Measurements from ENCODE around the gene VPS51. TPM values are rescaled to one million over a fixed set of nuclear protein-coding genes. Genes with fewer than 3 reads are reported as not detected.
"Not testable (repeated sequence)": the region's sequence is repeated elsewhere in the genome, so short reads cannot be mapped to it uniquely, and the experiment has no call there.

VPS51 gene
- total RNA-seq, 2 donors from 2014 or later: 103 to 107 TPM

DNA sequence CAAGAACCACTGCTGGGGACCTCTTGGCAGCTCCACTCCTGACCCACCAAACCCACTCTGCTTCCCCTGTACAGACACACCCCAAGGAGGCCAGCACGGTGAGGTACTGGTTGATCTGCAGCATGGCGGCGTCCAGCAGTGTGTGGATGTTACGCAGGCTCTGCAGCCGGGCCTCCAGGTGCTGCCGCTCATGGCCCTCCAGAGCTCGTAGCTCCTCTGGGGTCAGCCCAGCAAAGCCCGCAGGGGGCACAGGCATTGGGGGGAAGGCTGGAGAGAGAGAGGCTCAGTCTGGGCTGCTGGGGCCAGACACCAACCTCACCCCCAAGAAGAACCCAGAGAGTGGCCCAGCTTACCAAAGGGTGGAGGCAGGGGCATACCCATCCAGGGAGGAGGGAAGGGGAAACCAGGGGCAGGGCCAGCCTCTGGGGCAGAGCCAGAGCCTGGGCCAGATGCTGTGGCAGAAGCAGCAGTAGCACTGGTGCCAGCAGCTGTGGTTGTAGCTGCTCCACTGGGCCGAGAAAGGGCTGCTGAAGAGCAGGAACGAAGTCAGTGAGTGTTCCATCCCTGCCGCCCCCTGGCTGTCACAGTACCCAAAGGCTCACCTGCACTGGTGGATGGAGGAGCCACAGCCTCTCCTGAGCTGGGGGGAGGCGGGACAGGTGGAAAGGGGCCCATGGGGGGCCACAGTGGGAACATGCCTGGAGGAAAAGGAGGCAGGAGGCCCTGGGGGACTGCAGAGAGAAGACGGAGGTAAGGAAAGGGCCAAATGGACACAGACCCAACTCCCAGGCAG is 33.8 kb downstream of the VPS51 start:
- peak; percentile 76 for DNase-seq (ENCODE audit: low spot score)
- intact Hi-C loops (cut with DNase I): loop anchor here in 1 of 2 donors (5.0 kb wide), 1 partner anchor 52 kb away; the partner anchor contains the start of gene CAPN1

DNA sequence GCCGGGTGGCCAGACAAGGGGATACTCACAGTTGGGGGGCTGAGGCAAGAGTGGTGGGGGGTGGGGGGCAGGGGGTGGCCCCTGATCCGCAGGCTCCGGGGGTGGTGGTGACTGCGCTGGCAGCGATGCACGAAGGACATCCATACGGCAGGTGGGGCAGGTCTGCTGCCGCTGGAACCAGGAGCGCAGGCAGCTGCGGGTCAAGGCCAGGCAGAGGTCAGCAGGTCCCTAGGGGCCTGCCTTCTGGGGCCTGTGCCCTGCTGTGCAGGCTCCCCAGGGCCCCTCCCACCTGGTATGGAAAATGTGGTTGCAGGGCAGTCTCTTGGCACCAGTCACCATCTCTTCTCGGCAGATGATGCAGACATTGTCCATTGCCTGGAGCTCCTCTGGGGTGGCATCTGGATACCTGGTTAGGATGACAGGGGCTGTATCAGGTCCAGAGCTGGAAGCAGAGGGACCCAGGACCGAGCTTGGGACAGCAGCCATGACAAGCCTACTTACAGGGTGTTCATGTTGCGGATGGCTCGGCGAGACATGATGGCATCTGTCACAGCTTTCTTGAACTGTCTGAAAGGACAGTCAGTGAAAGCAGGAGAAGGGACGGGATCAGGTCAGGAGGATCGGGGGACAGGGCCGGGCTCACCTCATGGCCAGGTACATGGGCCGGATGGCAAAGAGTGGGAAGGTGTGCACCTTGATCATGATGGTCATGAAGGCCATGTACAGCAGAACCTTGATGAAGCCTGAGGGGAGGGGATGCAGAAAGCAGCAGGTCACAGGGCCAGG is 34.8 kb downstream of the VPS51 start:
- intact Hi-C loops (cut with DNase I): loop anchor here in 1 of 2 donors (5.0 kb wide), 1 partner anchor 51 kb away; the partner anchor contains the start of gene CAPN1
- peak; percentile 77 for DNase-seq (ENCODE audit: low spot score)

DNA sequence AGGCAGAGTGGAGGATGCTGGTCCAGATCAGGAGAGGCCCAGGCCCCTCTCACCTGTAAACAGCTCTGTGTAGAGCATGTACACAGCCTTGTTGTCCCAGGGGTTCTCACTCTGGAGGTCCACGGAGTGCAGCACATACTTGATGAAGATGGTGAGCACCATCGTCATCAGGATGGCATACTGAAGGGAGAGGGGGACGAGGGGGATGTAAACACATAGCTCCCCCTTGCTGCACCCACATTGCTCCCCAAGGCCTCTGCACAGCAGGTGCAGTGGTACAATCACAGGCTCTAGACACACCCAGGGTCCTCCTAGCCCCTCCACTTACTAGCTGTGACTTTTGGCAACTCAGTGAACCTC is 35.4 kb downstream of the VPS51 start:
- no peak for DNase-seq (ENCODE audit: low spot score)
- intact Hi-C loops (cut with DNase I): loop anchor here in 1 of 2 donors (5.0 kb wide), 1 partner anchor 51 kb away; the partner anchor contains the start of gene CAPN1

DNA sequence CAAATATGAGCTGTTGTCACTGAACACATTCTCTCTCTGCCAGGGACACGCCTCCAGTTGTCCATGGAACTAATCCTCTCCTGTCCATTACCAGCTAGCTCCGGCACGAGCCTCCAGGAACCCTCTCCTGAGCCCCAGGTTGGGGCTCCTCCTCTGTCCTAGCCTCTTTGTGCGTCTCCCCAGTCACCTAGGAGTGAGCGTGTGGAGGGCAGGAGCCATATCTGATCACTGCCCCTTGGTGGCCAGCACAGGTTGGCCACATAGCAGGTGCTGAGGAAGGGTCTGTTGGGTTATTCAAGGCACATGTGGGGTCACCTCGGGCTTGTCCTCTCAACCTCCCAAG is 35.9 kb downstream of the VPS51 start:
- intact Hi-C loops (cut with DNase I): loop anchor here in 1 of 2 donors (5.0 kb wide), 1 partner anchor 50 kb away; the partner anchor contains the start of gene CAPN1
- DNase-seq (ENCODE audit: low spot score): no peak

DNA sequence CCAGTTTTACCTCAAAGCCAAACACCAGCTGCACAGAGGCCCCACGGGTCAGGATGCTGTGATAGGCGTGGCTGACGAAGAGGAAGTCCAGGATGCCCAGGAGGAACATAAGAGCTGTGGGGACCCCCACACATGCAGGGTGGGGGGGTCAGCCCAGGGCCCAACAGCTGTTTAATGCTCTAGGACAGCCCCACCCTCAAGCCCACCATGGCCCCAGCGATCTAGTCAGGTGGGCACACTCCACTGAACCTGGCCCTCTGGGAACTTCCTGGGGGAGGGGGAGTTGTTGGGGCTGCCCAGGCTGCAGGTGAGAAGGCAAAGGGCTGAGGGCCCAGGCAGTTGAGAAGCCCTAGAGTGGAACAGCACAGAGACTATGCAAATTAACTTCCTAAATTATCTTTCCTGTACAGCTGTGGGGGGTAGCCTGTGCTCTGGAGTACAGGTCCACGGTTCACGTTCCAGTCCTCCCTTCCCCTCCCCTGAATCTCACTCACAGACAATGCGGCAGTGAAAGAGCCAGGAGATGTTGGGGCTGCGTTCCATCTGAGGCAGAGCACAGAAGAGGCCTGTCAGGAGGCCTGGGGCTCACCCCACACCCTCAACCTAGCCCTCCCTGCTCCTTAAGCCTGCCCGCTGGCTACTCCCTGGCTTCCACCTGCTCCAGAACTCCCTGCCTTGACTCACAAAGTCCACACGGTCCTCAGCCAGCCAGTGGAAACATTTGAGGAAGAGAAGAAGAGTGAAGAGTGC is 36.4 kb downstream of the VPS51 start:
- intact Hi-C loops (cut with DNase I): loop anchor here in 1 of 2 donors (5.0 kb wide), 1 partner anchor 50 kb away; the partner anchor contains the start of gene CAPN1
- no peak for DNase-seq (ENCODE audit: low spot score)

DNA sequence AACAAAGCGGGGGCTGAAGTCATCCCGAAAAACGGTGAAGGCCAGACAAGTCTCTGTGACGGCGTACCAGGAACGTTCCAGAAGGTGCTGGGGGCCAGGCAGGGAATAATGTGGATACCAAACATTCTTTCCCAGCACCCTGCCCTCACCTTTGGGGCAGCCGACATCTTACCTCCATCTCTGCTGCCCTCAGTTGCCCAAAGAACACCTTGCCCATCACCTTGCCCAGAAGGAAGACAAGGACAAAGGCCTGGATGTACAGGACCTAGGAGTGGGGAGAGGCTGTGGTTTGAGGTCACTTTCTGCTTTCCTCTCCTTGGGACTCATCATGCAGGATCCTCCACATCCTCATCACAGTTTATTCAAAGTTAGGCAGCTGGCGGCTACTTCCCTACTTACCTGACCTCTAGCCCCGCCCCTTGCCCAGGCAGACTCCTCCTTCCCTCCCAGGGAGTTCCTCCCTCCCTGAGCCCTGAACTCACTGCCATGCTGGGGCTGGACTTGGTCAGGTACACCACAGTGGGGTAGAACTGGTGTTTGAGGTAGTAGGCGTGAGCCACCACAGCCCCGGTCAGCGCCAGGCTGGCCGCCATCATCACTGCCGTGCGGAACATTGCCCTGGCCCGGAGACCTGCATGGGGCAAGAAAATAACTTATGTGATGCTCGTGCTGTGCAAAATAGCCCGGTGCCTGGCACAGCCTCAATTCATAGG is 37.1 kb downstream of the VPS51 start:
- intact Hi-C loops (cut with DNase I): loop anchor here in 1 of 2 donors (5.0 kb wide), 1 partner anchor 49 kb away; the partner anchor contains the start of gene CAPN1
- DNase-seq (ENCODE audit: low spot score): peak; percentile 78

DNA sequence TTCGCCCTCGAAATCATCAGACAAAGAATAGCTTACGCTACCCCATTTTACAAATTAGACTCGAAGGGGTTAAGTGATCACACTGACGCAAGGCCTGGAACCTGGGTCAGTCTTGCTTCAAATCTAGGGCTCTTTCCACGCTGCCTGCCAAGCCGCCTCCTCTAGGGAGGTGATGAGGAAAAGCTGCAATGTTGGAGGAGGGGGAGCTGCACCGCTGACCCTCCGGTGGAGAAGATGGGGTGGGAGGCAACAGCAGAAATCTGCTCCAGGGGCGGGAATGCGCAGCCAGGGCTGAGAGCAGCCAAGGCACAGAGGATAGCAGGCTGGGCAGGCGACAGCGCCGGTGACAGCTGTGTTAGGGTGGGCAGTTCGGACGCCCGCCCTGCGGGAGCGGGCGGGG is 37.7 kb downstream of the VPS51 start:
- intact Hi-C loops (cut with DNase I): loop anchor here in 1 of 2 donors (5.0 kb wide), 1 partner anchor 49 kb away; the partner anchor contains the start of gene CAPN1
- DNase-seq (ENCODE audit: low spot score): peak; percentile 91

DNA sequence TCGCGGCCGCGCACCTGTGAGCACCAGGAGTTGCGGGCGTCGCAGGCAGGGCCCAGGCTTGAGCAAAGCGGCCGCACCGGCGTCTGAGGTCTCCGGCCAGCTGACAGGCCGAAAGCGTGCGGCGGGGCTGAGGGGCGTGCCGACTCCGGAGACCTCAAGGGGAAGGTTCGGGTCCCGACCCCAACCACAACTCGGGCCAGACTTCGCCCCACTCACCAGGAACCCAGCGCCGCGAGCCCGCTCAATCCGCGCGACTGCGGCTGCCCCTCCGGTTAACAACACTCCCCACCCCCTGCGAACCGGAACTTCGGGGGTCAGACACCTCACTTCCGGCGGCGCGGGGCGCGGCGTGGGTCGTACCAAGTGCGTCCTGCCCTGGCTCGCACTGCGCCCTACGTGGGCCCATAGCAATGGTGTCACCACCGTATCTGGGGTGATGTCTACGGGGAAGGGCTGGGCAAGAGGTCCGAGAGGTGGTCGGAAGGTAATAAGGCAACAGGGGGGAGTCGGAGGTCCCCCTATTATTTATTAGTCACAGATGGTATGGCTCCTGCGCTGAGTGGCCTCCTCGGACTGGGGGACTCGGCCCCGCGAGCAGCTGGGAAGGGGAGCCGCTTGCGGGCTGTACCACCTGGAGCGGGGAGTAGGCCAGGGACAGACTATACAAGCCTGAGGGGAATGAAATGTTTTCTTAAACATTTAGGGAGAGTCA is 38.4 kb downstream of the VPS51 start, which contains the start of gene SYVN1:
Gene SYVN1 (minus strand): TSS at position 280 of the 712 bp plus-strand sequence. CDS start 918 bp downstream, outside the sequence.
- intact Hi-C loops (cut with DNase I): loop anchor here in 1 of 2 donors (5.0 kb wide), 1 partner anchor 48 kb away; the partner anchor contains the start of gene CAPN1
- peak; percentile 97 for DNase-seq (ENCODE audit: low spot score)

DNA sequence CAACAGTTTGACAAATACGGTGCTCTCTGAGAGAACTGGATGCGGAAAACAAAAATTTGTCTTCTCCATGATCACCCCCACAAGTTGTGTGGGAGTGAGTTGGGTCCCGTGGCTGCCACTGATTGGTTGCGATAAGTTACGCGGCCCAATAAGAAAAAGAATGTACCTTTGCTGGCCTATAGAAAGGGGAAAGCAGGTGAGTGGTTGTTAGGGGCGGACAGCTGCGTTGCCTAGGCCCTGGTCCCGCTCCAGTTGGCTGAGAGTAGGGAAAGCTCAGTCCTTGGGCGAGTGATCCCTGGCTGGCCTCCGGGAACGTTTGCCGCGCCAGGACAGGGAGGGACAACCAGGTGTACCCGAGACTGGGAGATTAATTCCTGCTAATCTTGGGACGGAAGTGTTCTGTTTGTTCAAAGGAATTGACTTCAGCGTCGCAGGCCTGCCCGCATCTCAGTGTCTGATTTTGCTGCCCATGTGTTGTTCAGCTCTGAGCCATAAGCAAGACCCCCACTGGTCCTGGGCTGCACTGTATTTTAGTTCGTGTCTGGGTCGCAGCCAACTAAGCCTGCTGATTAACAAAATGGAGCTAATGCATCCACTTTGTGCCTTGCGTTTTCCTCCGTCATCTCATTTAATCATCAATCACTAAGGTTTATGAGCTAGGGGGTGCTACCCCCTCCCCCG is 39.1 kb downstream of the VPS51 start:
- intact Hi-C loops (cut with DNase I): loop anchor here (5.0 kb wide), 1 partner anchor 47 kb away; the partner anchor contains the start of gene CAPN1 (in 2 of the 2)
- peak; percentile 94 for DNase-seq (ENCODE audit: low spot score)

DNA sequence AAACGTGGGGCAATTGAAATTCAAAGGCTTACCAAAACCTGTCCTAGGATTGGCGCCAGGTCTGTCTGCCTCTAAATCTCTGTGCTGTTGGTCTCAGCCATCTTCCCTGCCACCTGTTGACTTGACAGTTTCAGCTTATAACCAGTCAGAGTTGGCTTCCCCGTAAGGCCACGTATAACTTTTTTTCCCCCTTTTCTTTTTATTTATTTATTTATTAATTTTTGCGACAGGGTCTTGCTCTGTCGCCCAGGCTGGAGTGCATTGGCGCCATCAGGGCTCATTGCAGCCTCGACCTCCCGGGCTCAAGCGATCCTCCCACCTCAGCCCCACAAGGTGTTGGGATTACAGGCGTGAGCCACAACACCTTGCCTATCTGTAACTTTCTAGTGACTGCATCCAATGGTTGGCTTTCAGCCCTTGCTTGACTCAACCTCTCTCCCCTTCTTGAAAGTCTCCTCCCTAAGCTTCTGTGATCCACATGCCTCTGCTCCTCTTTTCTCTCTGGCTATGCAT is 39.7 kb downstream of the VPS51 start:
- intact Hi-C loops (cut with DNase I): loop anchor here in 1 of 2 donors (5.0 kb wide), 1 partner anchor 47 kb away; the partner anchor contains the start of gene CAPN1
- DNase-seq (ENCODE audit: low spot score): no peak

DNA sequence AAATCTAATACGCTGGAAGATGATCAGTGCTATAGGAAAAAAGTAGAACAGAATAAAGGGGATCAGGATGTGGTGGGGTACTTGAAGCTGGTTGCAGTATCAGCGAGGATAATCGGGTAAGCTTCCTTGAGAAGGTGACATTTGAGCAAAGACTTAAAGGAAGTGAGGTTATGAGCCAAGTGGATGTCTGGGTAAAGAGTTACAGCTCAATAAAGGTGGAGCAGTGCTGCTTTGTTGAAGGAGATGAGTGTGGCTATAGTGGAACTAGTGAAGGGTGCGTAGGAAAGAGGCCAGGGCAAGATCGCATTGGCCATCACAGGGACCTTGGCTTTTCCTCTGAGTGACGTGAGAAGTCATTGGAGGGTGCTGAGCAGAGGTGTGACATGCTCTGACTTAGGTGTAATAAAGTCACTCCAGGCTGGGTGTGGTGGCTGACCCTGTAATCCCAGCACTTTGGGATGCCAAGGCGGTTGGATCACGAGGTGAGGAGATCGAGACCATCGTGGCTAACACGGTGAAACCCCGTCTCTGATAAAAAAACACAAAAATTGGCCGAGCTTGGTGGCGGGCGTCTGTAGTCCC is 40.6 kb downstream of the VPS51 start:
- intact Hi-C loops (cut with DNase I): loop anchor here in 1 of 2 donors (5.0 kb wide), 1 partner anchor 46 kb away; the partner anchor contains the start of gene CAPN1
- no peak for DNase-seq (ENCODE audit: low spot score)

DNA sequence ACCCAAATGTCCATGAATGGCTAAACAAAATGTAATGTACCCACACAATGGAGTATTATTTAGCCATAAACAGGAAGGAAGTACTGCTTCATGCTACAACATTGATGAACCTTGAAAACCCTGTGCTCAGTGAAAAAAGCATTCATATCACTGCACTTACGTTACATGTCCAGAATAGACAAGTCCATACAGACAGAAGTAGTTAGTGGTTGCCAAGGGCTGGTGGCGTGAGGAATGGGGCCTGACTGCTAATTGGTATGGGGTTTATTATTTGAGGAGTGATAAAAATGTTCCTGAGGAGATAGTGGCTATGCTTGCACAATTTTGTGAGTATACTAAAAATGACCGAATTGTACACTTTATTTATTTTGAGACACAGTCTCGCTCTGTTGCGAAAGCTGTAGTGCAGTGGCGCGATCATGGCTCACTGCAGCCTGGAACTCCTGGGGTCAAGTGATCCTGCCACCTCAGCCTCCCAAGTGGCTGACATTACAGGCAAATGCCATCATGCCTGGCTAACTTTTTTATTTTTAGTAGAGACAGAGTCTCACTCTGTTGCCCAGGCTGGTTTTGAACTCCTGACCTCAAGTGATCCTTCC is 46.0 kb downstream of the VPS51 start:
- no peak for DNase-seq (ENCODE audit: low spot score)
- intact Hi-C loops (cut with DNase I): no loop called here

DNA sequence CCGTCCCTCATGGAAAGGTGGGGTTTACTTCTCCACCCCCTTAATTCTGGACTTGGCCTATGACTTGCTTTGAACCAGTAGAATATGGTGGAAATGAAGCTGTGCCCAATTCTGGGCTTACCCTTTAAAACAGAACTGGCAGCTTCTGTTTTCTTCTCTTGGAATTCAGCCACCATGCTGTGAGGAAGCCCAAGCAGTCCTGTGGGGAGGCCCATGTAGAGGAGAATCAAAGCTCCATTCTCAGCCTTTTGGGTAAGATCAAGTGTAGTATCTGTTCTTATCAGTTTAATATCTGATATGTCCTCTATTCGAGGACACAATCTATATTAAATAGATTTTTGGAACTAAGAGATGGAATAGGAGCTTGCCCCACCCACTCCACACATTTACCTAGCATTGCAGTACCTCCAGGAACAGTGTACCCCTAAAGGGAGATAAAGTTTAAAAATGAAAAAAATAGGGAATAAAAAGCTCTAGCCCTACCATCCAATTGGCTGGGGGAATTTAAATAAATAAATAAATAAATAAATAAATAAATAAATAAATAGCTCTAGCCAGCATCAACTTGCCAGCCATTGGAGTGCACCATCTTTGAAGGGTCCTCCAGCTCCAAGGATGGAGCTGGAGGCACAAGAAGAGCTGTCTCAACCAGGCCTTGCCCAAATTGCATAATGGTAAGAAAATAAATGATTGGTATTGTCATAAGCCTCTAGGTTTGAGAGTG is 51.5 kb downstream of the VPS51 start:
- DNase-seq (ENCODE audit: low spot score): no peak
- intact Hi-C loops (cut with DNase I): no loop called here

DNA sequence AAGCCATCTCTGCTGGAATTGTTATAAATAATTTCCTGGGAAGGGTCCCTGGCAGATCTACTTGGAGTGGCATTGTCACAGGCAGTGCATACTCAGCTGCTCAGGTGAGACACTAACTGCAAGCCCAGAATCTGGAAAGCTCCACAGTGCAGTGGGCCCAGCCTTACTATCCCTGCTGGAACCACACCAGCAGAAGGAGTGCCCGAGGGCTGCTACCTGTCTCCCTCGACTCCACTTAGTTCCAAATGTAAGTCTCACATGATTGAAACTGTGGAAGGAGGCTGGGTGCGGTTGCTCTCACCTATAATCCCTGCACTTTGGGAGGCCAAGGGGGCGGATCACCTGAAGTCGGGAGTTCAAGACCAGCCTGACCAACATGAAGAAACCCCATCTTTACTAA is 52.6 kb downstream of the VPS51 start:
- intact Hi-C loops (cut with DNase I): no loop called here
- no peak for DNase-seq (ENCODE audit: low spot score)

DNA sequence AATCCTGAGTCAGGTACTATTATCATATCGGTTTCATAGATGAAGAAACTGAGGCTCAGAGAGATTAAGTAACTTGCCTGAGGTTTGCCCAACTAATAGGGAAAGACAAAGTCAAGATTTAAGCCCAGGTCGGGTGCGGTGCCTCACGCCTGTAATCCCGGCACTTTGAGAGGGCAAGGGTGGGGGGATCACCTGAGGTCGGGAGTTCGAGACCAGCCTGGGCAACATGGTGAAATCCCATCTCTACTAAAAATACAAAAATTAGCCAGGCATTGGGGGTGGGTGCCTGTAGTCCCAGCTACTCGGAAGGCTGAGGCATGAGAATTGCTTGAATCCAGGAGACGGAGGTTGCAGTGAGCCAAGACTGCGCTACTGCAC is 54.1 kb downstream of the VPS51 start:
- DNase-seq (ENCODE audit: low spot score); intact Hi-C loops (cut with DNase I): not testable (repeated sequence)
